SK-MEL-5 (cell line): Measurements from ENCODE around the gene AR. TPM values are rescaled to one million over a fixed set of nuclear protein-coding genes. Genes with fewer than 3 reads are reported as not detected.

ENCODE experiments used
- DNase-seq: peaks from one replicate; pipeline ENCODE4 v3.0.0-alpha.2; 2016; ENCODE audit warnings: low read depth, low spot score
- in situ Hi-C: cut with HindIII; loops from 2 replicates; pipeline ENCODE4 v1.10.0; 2016; ENCODE audit warnings: low sequenced_read_pairs, high pct_unique_total_duplicates, low pct_unique_long_range_greater_than_20kb
- polyA plus RNA-seq, 2 experiments: library from polyadenylated mRNA; depleted of rRNA; stranded (reverse); fragments of >200 nt; gene quantifications; 2 replicates each; pipeline ENCODE4 v1.2.3, GENCODE V29; 2015
- total RNA-seq: library from RNA; depleted of rRNA; stranded (reverse); fragments of >200 nt; shearing (Covaris generic); gene quantifications from 2 replicates; pipeline ENCODE4 v1.2.3, GENCODE V29; 2014; rRNA removed

The AR gene, protein sequence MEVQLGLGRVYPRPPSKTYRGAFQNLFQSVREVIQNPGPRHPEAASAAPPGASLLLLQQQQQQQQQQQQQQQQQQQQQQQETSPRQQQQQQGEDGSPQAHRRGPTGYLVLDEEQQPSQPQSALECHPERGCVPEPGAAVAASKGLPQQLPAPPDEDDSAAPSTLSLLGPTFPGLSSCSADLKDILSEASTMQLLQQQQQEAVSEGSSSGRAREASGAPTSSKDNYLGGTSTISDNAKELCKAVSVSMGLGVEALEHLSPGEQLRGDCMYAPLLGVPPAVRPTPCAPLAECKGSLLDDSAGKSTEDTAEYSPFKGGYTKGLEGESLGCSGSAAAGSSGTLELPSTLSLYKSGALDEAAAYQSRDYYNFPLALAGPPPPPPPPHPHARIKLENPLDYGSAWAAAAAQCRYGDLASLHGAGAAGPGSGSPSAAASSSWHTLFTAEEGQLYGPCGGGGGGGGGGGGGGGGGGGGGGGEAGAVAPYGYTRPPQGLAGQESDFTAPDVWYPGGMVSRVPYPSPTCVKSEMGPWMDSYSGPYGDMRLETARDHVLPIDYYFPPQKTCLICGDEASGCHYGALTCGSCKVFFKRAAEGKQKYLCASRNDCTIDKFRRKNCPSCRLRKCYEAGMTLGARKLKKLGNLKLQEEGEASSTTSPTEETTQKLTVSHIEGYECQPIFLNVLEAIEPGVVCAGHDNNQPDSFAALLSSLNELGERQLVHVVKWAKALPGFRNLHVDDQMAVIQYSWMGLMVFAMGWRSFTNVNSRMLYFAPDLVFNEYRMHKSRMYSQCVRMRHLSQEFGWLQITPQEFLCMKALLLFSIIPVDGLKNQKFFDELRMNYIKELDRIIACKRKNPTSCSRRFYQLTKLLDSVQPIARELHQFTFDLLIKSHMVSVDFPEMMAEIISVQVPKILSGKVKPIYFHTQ
- 0.21 and 0.67 TPM in 2 replicates for total RNA-seq
- 0.52 and 0.83 TPM in 2 replicates for polyA plus RNA-seq (2015; cell fraction: cytosol; rRNA removed)
- polyA plus RNA-seq (2015; cell fraction: nucleus; rRNA removed) = 0.85 and 0.86 TPM in 2 replicates

GRCh38 chrX:67543818-67544217 lies at the start of gene AR:
Gene AR, plus strand, starts transcription at chrX:67544021. Its CDS starts 1,126 bp downstream, at chrX:67545147.
- in situ Hi-C loops = no loop called here
- peak; percentile 40 for DNase-seq

- DNase-seq = no peak
- in situ Hi-C loops = no loop called here
Observed at GRCh38 chrX:67500617-67501016, 43.2 kb upstream of the AR start.

DNA sequence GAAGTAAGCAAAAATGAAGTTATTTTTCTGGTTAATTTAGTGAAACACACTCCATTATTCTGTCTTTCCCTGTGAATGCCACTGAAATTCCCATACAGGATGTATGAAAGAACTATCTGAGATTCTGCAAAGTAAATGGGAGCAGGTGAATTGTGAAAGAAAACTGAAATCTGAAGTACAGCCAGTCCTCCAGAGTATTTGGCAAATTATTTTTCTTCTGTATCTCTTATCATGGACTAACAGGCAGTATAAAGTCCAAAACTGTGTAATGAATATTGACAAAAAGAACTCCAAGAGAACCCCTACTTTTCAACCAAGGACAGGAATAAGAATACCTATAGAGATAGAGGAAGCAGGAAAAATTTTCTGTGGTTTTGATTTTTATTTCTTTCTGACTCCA lies 40.8 kb upstream of the AR start:
- in situ Hi-C loops = no loop called here
- DNase-seq = no peak

- in situ Hi-C loops = no loop called here
- no peak for DNase-seq
Observed at GRCh38 chrX:67503453-67503852, 40.4 kb upstream of the AR start.

- DNase-seq = no peak
- in situ Hi-C loops = no loop called here
Observed at GRCh38 chrX:67520671-67521070, 23.1 kb upstream of the AR start.

GRCh38 chrX:67523002-67523681 lies 20.7 kb upstream of the AR start:
- in situ Hi-C loops = no loop called here
- no peak for DNase-seq

- in situ Hi-C loops = no loop called here
- DNase-seq = no peak
Observed at GRCh38 chrX:67523932-67524331, 19.9 kb upstream of the AR start.

GRCh38 chrX:67524428-67524827 lies 19.4 kb upstream of the AR start:
- DNase-seq = no peak
- in situ Hi-C loops = no loop called here

DNA sequence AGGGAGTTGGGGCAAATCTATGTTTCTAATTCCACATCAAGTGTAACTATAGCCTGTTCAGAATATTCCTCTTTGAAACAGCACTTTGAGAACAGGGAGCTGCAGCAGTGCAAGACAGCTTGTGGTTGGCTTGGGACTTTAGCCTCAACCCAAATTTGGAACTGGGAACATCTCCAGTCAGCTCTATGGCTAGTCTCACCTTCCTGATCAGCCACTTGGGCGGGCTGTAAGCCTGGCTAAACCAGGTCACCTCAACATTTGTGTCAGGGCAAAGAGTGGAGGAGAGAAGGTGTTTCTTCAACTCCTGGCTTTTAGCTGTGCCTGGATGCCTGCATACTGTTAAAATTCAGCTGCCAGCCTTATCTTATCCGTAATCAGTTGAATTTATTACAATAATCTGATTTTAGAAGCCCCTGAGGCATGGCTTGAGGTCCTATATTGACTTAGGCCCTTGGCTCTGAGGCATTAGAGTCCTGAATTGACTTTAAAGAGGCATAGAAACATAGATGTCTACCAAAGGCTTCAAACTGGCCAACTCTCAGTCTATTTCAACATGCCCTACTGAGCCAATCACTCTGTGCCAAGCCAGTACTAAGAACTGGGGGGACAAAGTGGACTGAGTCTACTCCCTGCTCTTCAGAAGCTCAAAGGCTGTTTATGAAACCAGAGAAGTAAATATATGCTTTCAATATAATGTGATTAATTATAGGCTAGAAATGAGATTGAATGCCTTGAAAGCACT lies 18.7 kb upstream of the AR start:
- in situ Hi-C loops = no loop called here
- DNase-seq = no peak

DNA sequence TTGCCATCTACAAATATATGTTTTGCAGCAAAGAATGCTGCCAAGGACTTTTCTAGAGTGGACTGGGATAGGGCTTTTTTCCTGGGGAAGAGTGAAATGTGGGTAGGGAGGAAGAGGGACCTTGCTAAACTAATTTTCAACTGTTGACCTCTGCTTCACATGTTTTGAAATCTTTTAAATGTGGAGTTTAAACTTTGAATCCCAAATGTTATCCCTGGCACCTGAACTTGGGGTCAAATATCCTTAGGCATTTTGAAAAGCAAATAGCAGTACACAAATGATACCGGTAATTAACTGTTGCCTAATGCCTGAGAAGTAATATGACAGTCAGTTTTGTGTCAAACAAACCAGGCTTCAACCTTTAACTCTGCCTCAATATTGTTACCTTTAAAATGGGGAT lies 7.3 kb upstream of the AR start:
- no peak for DNase-seq
- in situ Hi-C loops = no loop called here

- no peak for DNase-seq
- in situ Hi-C loops = no loop called here
Observed at GRCh38 chrX:67538383-67538782, 5.4 kb upstream of the AR start.

DNA sequence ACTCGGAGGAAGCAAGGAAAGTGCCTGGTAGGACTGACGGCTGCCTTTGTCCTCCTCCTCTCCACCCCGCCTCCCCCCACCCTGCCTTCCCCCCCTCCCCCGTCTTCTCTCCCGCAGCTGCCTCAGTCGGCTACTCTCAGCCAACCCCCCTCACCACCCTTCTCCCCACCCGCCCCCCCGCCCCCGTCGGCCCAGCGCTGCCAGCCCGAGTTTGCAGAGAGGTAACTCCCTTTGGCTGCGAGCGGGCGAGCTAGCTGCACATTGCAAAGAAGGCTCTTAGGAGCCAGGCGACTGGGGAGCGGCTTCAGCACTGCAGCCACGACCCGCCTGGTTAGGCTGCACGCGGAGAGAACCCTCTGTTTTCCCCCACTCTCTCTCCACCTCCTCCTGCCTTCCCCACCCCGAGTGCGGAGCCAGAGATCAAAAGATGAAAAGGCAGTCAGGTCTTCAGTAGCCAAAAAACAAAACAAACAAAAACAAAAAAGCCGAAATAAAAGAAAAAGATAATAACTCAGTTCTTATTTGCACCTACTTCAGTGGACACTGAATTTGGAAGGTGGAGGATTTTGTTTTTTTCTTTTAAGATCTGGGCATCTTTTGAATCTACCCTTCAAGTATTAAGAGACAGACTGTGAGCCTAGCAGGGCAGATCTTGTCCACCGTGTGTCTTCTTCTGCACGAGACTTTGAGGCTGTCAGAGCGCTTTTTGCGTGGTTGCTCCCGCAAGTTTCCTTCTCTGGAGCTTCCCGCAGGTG lies 637 bp downstream of the AR start:
- in situ Hi-C loops = no loop called here
- DNase-seq = no peak

GRCh38 chrX:67545036-67545821 lies 1.4 kb downstream of the AR start:
- DNase-seq = no peak
- in situ Hi-C loops = no loop called here

DNA sequence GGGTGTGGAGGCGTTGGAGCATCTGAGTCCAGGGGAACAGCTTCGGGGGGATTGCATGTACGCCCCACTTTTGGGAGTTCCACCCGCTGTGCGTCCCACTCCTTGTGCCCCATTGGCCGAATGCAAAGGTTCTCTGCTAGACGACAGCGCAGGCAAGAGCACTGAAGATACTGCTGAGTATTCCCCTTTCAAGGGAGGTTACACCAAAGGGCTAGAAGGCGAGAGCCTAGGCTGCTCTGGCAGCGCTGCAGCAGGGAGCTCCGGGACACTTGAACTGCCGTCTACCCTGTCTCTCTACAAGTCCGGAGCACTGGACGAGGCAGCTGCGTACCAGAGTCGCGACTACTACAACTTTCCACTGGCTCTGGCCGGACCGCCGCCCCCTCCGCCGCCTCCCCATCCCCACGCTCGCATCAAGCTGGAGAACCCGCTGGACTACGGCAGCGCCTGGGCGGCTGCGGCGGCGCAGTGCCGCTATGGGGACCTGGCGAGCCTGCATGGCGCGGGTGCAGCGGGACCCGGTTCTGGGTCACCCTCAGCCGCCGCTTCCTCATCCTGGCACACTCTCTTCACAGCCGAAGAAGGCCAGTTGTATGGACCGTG lies 2.2 kb downstream of the AR start:
- in situ Hi-C loops = no loop called here
- no peak for DNase-seq

GRCh38 chrX:67546496-67547423 lies 2.9 kb downstream of the AR start:
- DNase-seq = no peak
- in situ Hi-C loops = no loop called here
